Brain microvascular endothelial cell (primary cell): ENCODE results near the gene ZIC1.
A peak's percentile ranks its signal among the peaks of the same experiment; 100 is the strongest.

Source experiments
- DNase-seq: peaks from one replicate; pipeline ENCODE4 v3.0.0-alpha.2; 2020
- H3K27ac ChIP-seq: fragments of 250-450 bp; sonication (Bioruptor Pico); 2 replicates; pipeline ENCODE4 v1.5.1; 2020; ENCODE audit warnings: mild to moderate bottlenecking, moderate library complexity
- H3K27me3 ChIP-seq: fragments of 250-450 bp; sonication (Bioruptor Pico); replicated peaks from 2 replicates; pipeline ENCODE4 v1.5.1; 2020; ENCODE audit warnings: mild to moderate bottlenecking
- H3K36me3 ChIP-seq: fragments of 250-450 bp; sonication (Bioruptor Pico); replicated peaks from 2 replicates; pipeline ENCODE4 v1.5.1; 2020; ENCODE audit warnings: mild to moderate bottlenecking
- H3K4me3 ChIP-seq: 2 replicates; pipeline ENCODE4 v1.5.1; 2011; ENCODE audit warnings: low read depth, mild to moderate bottlenecking, control low read depth, low read length, moderate library complexity
- in situ Hi-C: cut with HindIII; loops from 2 replicates; pipeline ENCODE4 v1.10.0; 2017; ENCODE audit warnings: low sequenced_read_pairs, low pct_ligation_motif_present
- TF ChIP-seq, protein P1 (sequence below): IDR thresholded peaks from 2 replicates; pipeline ENCODE4 v1.5.1; 2011; ENCODE audit warnings: low read depth, mild to moderate bottlenecking, moderate library complexity, low read length, control low read depth, inconsistent platforms; ENCODE audit errors: missing control alignments

Gene ZIC1

DNA sequence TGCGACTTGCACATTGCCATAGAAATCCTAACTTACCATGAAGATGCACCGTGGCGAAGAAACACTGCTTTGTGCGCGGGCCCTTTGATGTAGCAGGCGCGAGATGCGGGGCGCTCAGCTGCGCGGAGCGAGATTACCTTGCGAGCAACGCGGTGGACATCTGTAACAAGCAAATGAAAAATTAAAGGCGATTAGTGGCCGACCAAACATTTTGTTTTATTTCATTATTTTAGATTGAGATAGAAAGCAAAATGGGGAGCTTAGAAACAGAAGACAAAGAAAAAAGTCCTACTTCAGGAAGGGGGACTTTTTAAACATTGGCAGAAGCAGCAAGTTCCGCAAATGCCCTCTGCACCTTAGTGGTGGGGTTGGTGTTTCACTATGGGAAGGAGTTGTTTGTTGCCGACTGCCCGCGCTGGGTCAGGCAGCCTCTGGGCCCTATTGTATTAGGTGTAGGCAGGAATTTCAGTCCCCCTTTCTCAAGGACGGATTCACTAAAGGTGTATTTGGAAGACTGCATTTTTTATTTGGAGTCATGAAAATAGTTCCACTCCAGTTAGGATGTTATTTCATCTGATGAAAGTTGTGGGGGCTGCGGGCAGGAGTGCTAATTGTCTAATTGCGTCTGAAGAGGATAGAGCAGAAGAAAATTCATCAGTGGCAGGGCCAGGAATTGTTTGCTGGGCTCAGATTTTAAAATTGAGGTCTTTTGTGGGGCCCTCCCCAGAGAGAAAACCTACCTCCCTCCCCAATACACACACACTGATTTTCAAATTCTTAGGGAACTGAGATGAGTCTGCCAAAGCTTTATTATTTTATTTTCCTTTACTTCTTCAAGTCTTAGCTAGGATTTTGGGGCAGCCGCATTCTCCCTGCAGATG lies 20.2 kb upstream of the ZIC1 start:
- Histone ChIP-seq H3K27me3 (no peaks in the 10 kb centered on the region), H3K4me3 (no peak overlapping the region), H3K27ac (no peak overlapping the region), H3K36me3 (no peaks in the 10 kb centered on the region)
- TF ChIP-seq, protein P1, sequence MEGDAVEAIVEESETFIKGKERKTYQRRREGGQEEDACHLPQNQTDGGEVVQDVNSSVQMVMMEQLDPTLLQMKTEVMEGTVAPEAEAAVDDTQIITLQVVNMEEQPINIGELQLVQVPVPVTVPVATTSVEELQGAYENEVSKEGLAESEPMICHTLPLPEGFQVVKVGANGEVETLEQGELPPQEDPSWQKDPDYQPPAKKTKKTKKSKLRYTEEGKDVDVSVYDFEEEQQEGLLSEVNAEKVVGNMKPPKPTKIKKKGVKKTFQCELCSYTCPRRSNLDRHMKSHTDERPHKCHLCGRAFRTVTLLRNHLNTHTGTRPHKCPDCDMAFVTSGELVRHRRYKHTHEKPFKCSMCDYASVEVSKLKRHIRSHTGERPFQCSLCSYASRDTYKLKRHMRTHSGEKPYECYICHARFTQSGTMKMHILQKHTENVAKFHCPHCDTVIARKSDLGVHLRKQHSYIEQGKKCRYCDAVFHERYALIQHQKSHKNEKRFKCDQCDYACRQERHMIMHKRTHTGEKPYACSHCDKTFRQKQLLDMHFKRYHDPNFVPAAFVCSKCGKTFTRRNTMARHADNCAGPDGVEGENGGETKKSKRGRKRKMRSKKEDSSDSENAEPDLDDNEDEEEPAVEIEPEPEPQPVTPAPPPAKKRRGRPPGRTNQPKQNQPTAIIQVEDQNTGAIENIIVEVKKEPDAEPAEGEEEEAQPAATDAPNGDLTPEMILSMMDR = no peak
- DNase-seq = no peak
- in situ Hi-C loops = loop anchor here (25.0 kb wide), 1 partner anchor 223 kb away; no protein-coding TSS in a partner anchor

DNA sequence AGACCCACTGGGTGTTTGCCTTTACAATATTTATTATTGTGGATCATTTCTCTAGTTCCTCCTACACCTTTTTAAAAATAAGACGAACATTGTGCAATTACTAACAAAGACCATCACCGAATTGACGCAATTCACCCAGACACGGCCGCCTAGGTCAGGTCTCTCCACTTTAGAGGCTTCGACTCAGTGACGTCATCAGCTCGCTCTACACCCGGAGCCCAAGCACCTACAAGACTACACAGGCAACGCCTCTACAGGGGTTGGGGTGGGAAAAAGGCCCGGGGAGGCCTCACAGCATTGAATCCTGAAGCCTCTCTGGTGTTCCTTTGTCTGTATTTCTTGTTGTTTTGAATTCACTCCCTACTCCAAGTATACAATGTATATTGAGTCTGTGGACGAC lies 19.4 kb upstream of the ZIC1 start:
- Histone ChIP-seq H3K4me3 (no peak overlapping the region), H3K27ac (no peak overlapping the region), H3K36me3 (no peaks in the 10 kb centered on the region), H3K27me3 (no peaks in the 10 kb centered on the region)
- DNase-seq = no peak
- TF ChIP-seq, protein P1 = no peak
- in situ Hi-C loops = loop anchor here (25.0 kb wide), 1 partner anchor 223 kb away; no protein-coding TSS in a partner anchor

DNA sequence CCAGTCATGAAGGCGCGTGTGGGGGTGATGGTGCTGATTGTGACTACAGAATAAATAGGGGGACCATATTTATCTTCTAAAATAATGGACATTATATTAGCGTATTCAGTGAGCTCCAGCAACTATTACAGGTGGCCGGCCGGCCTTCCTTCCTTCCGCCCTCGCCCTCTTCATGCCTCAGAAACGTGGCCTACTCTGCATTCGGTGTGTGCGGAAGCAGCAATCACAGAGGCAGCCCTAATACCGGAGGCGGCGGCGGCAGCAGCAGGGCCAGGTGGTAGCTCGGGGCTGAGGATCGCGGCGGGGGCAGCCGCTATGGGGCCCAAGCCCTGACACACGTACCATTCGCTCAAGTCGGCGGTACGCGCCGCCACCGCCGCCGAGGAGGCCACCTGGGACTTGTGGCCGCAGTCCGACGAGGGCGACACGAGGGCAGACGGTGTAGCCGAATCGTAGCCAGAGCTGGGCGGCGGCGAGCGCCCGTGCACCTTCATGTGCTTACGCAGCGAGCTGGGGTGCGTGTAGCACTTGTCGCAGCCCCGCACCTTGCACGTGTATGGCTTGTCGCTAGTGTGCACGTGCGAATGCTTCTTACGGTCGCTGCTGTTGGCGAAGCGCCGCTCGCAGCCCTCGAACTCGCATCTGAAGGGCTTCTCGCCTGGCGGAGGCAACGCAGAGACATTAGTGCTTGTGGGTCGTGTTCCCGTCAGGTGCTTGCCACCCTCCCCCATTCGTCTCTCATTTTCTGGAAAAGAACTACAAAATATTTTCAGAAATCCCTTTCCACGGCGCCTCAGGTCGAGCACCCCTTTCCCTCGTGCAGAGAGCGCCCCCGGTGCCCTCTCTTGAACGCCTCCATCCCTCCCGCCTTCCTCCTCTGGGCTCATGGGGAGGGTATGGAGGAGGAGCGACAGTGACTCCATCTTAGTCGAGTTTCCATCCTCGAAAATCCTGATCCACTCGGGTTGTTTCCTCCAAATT lies 18.3 kb upstream of the ZIC1 start:
- Histone ChIP-seq H3K4me3 (no peak overlapping the region), H3K27ac (no peak overlapping the region), H3K27me3 (no peaks in the 10 kb centered on the region), H3K36me3 (no peaks in the 10 kb centered on the region)
- no peak for DNase-seq
- TF ChIP-seq, protein P1 = no peak
- in situ Hi-C loops = loop anchor here (25.0 kb wide), 1 partner anchor 221 kb away; no protein-coding TSS in a partner anchor

DNA sequence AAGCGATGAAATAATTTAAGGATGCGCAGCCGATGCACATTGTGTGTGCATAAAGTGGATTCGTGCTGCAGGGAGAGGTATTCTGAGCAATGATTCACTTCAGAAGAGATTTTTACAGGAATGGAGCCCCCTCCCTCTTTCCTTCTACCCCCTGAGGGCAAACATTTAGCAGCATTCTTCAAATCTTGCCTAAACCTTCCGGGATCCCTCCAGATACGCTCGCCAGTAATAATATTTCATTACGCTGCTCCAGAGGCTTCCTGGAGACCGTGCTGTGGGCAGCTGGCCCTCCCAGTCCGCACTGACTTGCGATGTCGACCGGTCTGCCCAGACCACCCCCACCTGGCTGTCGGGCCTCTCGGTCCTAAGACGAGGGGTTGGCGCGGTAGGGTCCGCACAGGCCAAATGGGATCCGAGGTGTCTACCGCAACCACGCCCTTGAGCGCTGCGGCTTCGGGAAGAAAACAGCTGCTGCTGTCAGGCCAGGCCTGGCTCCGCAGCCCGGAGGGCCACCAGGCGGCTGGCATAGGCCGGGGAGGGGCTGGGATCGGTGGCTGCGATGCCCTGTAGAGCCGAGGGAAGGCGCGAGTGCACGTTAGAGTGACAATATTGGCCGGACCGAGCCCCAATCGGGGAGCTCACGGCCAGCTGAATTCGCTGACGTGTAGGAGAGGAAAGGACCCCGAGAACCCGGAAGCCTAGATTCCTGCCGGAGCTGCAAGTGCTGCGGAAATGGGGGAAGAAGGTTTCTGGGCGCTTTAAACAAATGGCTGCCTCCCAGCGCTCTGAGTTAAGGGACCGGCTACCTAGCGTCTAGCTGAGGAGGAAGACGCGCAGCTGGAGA lies 17.2 kb upstream of the ZIC1 start:
- peak overlapping the region; percentile 65 for H3K4me3 ChIP-seq
- H3K27ac ChIP-seq = peak overlapping the region; percentile 58
- peak; percentile 73 for DNase-seq
- in situ Hi-C loops = loop anchor here (25.0 kb wide), 1 partner anchor 220 kb away; no protein-coding TSS in a partner anchor
- TF ChIP-seq, protein P1 = peak; percentile 58
- no peaks in the 10 kb centered on the region for H3K36me3 ChIP-seq
- H3K27me3 ChIP-seq = no peaks in the 10 kb centered on the region

DNA sequence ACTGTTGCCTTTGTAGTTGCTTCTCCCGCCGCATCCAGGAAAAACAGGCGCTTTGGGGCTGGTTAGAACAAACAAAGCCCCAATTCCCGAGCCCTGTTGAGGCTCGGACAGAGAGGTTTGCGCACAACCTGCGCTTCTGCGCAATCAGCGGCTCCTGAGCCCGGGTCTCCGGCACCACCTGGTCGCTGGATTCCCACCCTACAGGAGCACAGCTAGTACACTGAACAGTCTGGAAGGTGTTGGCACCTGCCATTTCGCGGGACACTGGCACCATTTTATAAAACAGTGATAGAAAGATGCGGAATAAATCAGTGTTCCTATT lies 16.6 kb upstream of the ZIC1 start:
- peak overlapping the region; percentile 65 for H3K4me3 ChIP-seq
- DNase-seq = no peak
- H3K27ac ChIP-seq = peak overlapping the region; percentile 58
- in situ Hi-C loops = loop anchor here (25.0 kb wide), 1 partner anchor 220 kb away; no protein-coding TSS in a partner anchor
- no peaks in the 10 kb centered on the region for H3K27me3 ChIP-seq
- H3K36me3 ChIP-seq = no peaks in the 10 kb centered on the region
- TF ChIP-seq, protein P1 = no peak
